Stimulated activated CD4-positive, alpha-beta T cell treated with anti-CD3 and anti-CD28 coated beads, Interleukin-15, amount 100 ng/mL, for 1 hour (primary cell): ENCODE data around the gene FGF21.
"Not testable (repeated sequence)": the region's sequence is repeated elsewhere in the genome, so short reads cannot be mapped to it uniquely, and the experiment has no call there.

Source experiments
- DNase-seq, 2 donors: peaks; one replicate each; pipeline ENCODE4 v3.0.0-alpha.2; 2020; ENCODE audit warnings: low read depth in 1 of 2, low spot score in 1 of 2

Gene FGF21

DNA sequence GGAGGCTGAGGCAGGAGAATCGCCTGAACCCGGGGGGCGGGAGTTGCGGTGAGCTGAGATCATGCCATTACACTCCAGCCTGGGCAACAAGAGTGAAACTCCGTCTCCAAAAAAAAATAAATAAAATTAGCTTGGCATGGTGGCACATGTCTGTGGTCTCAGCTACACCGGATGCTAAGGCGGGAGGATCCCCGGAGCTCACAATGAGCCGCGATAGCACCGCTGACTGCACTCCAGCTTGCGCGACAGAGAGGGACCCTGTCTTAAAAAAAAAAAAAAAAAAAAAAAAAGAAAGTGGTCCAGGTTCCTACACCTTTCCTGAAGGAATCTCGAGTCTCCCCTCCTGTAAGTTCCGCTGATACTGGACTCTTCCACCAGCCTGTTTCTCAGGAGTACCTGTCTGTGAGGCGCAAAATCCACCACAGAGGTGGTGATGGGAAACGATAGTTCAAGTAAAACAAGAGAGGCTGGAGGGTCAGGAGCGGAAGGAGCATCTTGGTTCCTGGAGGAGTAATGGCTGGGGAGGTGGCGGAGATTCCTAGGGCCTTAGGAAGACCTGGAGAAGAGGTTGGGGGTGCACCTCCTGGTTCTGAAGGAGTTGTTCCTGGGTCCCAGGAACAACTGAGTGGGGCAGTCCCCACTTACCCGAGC, 3.4 kb upstream of the FGF21 start:
- DNase-seq, result no peak

DNA sequence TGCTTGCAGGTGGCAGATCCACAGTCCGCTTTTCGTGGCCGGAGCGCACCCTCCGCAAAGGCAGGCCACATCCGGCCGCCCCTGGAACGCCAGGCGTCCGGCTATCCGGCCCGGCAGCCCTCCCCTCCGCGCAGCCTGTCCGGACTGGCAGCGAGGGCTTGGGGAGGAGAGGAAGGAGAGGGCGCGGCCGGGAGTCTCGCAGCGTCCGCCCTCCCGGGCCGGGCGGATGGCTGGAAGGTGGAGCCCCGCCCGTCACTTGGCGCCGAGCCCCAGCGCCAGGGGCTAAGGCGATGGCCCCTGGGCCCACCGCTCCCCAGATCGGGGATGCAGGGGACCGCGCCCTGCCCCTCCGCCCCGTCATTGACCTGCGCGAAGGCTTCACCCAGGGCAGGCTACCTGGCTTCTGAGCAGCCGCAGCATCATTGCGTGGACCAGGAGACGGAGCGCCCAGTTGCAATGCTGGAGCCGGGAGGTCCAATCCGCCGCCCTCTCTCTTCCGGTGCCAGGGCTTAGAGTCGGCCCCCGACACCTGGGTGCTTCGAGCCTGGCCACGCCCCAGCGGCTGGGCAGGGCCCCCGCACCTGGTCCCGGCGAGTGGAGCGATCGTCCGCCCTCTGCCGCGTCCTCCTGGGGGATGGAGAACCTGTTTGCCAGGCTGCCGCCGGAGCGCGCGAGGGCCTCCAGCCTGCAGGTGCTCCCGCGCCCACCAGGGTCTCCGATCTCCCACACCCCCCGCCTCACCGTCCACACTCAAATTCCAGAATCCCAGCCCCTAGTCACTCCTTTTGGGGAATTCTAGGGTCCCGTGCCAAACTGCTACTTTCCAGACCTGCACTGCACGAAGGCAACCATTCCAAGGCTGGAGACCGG, 2.6 kb upstream of the FGF21 start, which contains the start of gene FUT1:
FUT1 (minus strand) TSS at position 146 of the 870 bp plus-strand sequence. CDS start 1,360 bp downstream, outside the sequence.
- no peak for DNase-seq

DNA sequence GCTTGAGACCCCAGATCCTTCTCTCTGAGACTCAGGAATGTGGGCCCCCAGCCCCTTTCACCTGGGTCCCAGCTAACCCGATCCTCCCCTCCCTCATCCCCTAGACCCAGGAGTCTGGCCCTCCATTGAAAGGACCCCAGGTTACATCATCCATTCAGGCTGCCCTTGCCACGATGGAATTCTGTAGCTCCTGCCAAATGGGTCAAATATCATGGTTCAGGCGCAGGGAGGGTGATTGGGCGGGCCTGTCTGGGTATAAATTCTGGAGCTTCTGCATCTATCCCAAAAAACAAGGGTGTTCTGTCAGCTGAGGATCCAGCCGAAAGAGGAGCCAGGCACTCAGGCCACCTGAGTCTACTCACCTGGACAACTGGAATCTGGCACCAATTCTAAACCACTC, 463 bp downstream of the FGF21 start:
- DNase-seq, result no peak

DNA sequence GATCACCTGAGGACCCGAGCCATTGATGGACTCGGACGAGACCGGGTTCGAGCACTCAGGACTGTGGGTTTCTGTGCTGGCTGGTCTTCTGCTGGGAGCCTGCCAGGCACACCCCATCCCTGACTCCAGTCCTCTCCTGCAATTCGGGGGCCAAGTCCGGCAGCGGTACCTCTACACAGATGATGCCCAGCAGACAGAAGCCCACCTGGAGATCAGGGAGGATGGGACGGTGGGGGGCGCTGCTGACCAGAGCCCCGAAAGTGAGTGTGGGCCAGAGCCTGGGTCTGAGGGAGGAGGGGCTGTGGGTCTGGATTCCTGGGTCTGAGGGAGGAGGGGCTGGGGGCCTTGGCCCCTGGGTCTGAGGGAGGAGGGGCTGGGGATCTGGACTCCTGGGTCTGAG, 888 bp downstream of the FGF21 start:
- DNase-seq, result no peak

DNA sequence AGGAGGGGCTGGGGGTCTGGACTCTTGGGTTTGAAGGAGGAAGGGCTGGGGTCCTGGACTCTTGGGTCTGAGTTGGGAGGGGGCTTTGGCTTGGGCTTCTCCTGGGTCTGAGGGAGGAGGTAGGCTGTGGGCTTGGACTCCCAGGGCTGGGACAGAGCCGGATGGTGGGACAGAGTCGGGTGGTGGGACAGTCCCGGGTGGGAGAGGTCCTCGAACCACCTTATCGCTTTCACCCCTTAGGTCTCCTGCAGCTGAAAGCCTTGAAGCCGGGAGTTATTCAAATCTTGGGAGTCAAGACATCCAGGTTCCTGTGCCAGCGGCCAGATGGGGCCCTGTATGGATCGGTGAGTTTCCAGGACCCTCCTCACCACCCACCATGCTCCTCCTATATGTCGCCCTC, 1.4 kb downstream of the FGF21 start:
- DNase-seq, result no peak

DNA sequence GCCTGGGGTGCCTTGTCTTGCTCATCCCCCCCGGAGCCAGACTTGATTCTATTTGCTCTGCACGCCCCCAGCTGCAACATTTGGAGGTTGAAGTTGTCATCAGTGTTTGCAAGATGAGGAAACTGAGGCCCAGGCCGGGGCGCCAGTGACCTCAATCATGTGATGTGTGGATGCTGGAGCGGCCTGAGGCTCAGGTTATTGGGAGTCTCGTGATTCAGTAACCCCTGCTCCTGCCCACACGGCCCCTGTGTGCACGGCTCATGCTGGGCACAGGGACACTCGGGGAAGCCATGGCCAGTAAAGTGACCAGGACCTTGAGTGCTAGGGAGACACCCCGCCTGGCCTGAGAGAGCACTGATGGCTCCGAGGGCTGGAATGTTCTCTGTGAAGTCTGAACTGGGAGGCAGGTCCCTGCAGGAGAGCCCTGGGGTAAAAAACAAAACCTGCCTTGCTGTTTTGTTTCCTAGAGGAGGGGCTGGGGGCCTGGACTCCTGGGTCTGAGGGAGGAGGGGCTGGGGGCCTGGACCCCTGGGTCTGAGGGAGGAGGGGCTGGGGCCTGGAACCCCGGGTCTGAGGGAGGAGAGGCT, 1.9 kb downstream of the FGF21 start:
- DNase-seq, result no peak

DNA sequence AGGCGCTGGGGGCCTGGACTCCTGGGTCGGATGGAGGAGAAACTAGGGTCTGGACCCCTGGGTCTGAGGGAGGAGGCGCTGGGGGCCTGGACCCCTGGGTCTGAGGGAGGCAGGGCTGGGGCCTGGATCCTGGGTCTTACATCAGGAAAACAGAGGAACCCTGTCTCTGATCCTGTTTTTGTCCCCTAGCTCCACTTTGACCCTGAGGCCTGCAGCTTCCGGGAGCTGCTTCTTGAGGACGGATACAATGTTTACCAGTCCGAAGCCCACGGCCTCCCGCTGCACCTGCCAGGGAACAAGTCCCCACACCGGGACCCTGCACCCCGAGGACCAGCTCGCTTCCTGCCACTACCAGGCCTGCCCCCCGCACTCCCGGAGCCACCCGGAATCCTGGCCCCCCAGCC, 2.4 kb downstream of the FGF21 start:
- no peak for DNase-seq

- no peak for DNase-seq
Measured at GRCh38 chr19:48760504-48761205, 5.3 kb downstream of the FGF21 start.

DNA sequence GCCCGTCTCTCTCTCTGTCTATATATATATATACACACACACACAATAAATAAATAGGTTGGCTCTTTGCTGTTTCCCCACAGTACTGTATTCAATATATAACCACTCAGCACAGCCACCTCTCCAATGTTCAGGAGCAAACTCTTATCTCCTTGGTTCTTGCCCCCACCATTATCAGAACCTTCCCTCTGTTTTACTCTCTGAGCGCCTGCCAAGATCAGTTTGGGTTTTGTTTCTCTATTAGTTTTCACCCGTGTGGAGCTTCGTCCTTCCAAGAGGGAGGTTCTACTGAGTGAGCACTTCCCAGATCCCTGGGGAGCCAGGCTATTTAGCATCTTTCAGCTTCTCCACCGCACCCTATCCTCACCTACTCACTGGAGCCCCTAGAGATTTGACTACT, 10.5 kb downstream of the FGF21 start:
- not testable (repeated sequence) for DNase-seq

DNA sequence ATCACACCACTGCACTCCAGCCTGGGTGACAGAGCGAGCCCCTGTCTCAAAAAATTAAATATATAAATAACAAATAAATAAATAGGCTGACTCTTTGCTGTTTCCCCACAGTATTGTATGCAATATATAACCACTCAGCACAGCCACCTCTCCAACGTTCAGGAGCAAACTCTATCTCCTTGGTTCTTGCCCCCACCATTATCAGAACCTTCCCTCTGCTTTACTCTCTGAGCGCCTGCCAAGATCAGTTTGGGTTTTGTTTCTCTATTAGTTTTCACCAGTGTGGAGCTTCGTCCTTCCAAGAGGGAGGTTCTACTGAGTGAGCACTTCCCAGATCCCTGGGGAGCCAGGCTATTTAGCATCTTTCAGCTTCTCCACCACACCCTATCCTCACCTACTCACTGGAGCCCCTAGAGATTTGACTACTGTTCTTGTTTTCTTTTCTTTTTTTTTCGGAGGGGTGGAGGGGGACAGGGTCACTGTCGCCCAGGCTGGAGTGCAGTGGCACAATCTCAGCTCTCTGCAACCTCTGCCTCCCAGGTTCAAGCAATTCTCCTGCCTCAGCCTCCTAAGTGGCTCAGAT, 12.9 kb downstream of the FGF21 start:
- not testable (repeated sequence) for DNase-seq

- DNase-seq, result no peak
Measured at GRCh38 chr19:48768994-48769713, 13.8 kb downstream of the FGF21 start.

GRCh38 chr19:48770266-48770665, 14.9 kb downstream of the FGF21 start:
- DNase-seq, result no peak

GRCh38 chr19:48770734-48771472, 15.6 kb downstream of the FGF21 start:
- no peak for DNase-seq

GRCh38 chr19:48772503-48772953, 17.2 kb downstream of the FGF21 start:
- DNase-seq, result no peak

- no peak for DNase-seq
Measured at GRCh38 chr19:48777139-48777538, 21.8 kb downstream of the FGF21 start.

DNA sequence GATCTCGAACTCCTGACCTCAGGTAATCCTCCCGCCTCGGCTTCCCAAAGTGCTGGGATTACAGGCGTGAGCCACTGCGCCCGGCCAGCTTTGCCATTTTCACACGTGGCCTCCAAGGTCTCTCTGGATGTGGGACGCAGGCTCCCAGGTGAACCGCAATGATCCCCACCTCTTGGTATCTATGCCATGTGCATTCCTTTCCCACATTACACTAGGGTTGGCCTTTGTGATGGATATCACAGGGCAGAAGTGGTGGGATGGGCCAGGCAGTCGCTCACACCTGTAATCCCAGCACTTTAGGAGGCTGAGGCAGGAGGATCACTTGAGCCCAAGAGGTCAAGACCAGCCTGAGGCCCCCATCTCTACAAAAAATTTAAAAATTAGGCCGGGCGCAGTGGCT, 22.4 kb downstream of the FGF21 start:
- no peak for DNase-seq

DNA sequence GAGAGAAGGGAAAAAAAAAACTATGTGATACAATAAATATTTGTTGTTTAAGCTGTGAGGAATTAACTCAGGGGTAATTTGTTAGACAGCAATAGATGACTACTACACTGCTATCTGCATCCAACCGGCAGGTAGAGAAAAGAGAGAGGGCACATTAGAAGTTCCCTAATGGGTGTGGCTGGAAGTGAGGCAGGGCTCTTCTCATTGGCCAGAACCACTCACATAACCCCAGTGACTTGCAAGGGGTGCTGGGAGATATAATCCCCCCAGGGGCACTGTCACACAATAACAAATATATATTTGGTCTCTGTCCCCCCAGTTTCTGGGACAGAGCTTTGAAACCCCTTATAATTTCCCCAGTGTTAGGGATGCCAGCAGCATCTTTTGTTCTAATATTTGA, 24.3 kb downstream of the FGF21 start:
- DNase-seq, result no peak

- no peak for DNase-seq
Measured at GRCh38 chr19:48780631-48781391, 25.5 kb downstream of the FGF21 start.

DNA sequence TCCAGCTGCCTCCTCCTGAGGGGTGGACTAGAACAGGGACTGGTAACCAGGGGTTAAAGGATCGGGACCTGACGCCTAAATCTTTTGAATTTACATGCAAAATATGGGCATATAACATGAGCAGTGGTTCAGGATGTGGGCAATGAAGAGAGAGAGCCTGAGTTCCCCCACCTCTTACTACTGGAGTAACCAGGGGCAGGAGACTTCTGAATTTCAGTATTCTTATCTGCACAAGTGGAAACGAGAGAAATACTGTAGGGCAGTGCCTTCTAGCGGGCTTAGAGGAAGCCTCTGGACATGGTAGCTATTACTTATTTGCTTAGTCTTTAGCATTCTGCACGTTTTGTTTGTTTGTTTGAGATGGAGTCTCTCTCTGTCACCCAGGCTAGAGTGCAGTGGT, 29.2 kb downstream of the FGF21 start:
- no peak for DNase-seq
